ENCODE measurements around the gene FAM193B.

FAM193B gene

GRCh38 chr5:177495243-177496060 lies 58.9 kb downstream of the FAM193B start:
- H4K20me1 ChIP-seq (ENCODE audit: low read depth, low read length), result no peaks in the 10 kb centered on the region
- no peak overlapping the region for H3K27ac ChIP-seq (ENCODE audit: low read depth, low read length)
- H3K4me2 ChIP-seq (ENCODE audit: low read depth, low read length, poor library complexity, severe bottlenecking), result peak overlapping the region; percentile 71
- H3K27me3 ChIP-seq (ENCODE audit: low read length), result no peaks in the 10 kb centered on the region
- no peak for TF ChIP-seq CTCF (IDR thresholded peaks at IDR 0.05; ENCODE audit: insufficient read depth, low read length, poor library complexity, severe bottlenecking)
- H3K36me3 ChIP-seq (ENCODE audit: low read length), result no peaks in the 10 kb centered on the region
- no peaks in the 10 kb centered on the region for H3K79me2 ChIP-seq (ENCODE audit: insufficient read depth, low read length)
- H3K9ac ChIP-seq (ENCODE audit: low read length), result 0 out of 2 replicates have a peak overlapping the region, but pooled peaks have one; percentile 75
- no peaks in the 10 kb centered on the region for H3K9me2 ChIP-seq (replicated peaks; ENCODE audit: insufficient read depth, low read length)
- no peak overlapping the region for H3K4me3 ChIP-seq (ENCODE audit: insufficient read depth, low read length, poor library complexity, severe bottlenecking)
- H3F3A ChIP-seq (ENCODE audit: insufficient read depth), result peaks cover 5% of the 10 kb centered on the region; the same call in 1 of the 2 replicates
- H2AFZ ChIP-seq (ENCODE audit: low read depth, low read length, severe bottlenecking), result no peak overlapping the region
- H3K9me3 ChIP-seq (ENCODE audit: insufficient read depth, low read length), result no peaks in the 10 kb centered on the region

- H3K9me3 ChIP-seq (ENCODE audit: insufficient read depth, low read length), result no peaks in the 10 kb centered on the region
- H2AFZ ChIP-seq (ENCODE audit: low read depth, low read length, severe bottlenecking), result no peak overlapping the region
- H3K4me3 ChIP-seq (ENCODE audit: insufficient read depth, low read length, poor library complexity, severe bottlenecking), result no peak overlapping the region
- no peaks in the 10 kb centered on the region for H3K27me3 ChIP-seq (ENCODE audit: low read length)
- no peaks in the 10 kb centered on the region for H4K20me1 ChIP-seq (ENCODE audit: low read depth, low read length)
- TF ChIP-seq CTCF (IDR thresholded peaks at IDR 0.05; ENCODE audit: insufficient read depth, low read length, poor library complexity, severe bottlenecking) (no peak), EZH2phosphoT487 (conservative IDR thresholded peaks at IDR 0.05; ENCODE audit: low read length) (no peak)
- no peaks in the 10 kb centered on the region for H3K9me2 ChIP-seq (replicated peaks; ENCODE audit: insufficient read depth, low read length)
- H3K36me3 ChIP-seq (ENCODE audit: low read length), result no peaks in the 10 kb centered on the region
- H3K27ac ChIP-seq (ENCODE audit: low read depth, low read length), result peak overlapping the region; percentile 47
- H3K9ac ChIP-seq (ENCODE audit: low read length), result no peak overlapping the region
- H3K79me2 ChIP-seq (ENCODE audit: insufficient read depth, low read length), result no peaks in the 10 kb centered on the region
- no peak overlapping the region for H3K4me2 ChIP-seq (ENCODE audit: low read depth, low read length, poor library complexity, severe bottlenecking)
- H3F3A ChIP-seq (ENCODE audit: insufficient read depth), result peaks cover 5% of the 10 kb centered on the region; the same call in 1 of the 2 replicates
Measured at GRCh38 chr5:177494346-177495195, 59.8 kb downstream of the FAM193B start.

GRCh38 chr5:177493795-177494345 lies 60.5 kb downstream of the FAM193B start:
- Histone ChIP-seq H3K9me2 (replicated peaks; ENCODE audit: insufficient read depth, low read length) (no peaks in the 10 kb centered on the region), H2AFZ (ENCODE audit: low read depth, low read length, severe bottlenecking) (no peak overlapping the region), H3K9me3 (ENCODE audit: insufficient read depth, low read length) (no peaks in the 10 kb centered on the region), H3K36me3 (ENCODE audit: low read length) (no peaks in the 10 kb centered on the region), H3K9ac (ENCODE audit: low read length) (no peak overlapping the region), H3K4me3 (ENCODE audit: insufficient read depth, low read length, poor library complexity, severe bottlenecking) (no peak overlapping the region), H3K27me3 (ENCODE audit: low read length) (no peaks in the 10 kb centered on the region), H3K79me2 (ENCODE audit: insufficient read depth, low read length) (no peaks in the 10 kb centered on the region), H3K4me2 (ENCODE audit: low read depth, low read length, poor library complexity, severe bottlenecking) (no peak overlapping the region), H3F3A (ENCODE audit: insufficient read depth) (peaks cover 5% of the 10 kb centered on the region; the same call in 1 of the 2 replicates), H4K20me1 (ENCODE audit: low read depth, low read length) (no peaks in the 10 kb centered on the region), H3K27ac (ENCODE audit: low read depth, low read length) (peak overlapping the region; percentile 47)
- TF ChIP-seq CTCF (IDR thresholded peaks at IDR 0.05; ENCODE audit: insufficient read depth, low read length, poor library complexity, severe bottlenecking) (no peak), EZH2phosphoT487 (conservative IDR thresholded peaks at IDR 0.05; ENCODE audit: low read length) (no peak)
